Esophagus squamous epithelium (tissue), 5 donors: ENCODE data around the gene SPA17. TPM values are rescaled to one million over a fixed set of nuclear protein-coding genes. Genes with fewer than 3 reads are reported as not detected.

Experiments used
- DNase-seq: peaks from one replicate; lab custom pipeline; 2025; lab: John Stamatoyannopoulos, UW
- H3K27ac ChIP-seq, 4 donors: fragments of 200-600 bp; sonication (generic); one replicate each; pipeline ENCODE4 v1.5.1; 2016 to 2019; ENCODE audit warnings: mild to moderate bottlenecking in 1 of 4
- H3K27me3 ChIP-seq, 4 donors: fragments of 200-600 bp; sonication (generic); 1 replicate in 3 of 4; 2 replicates in 1 of 4; pipeline versions ENCODE4 v1.5.1 to v1.6.0; 2017 to 2021; ENCODE audit warnings: antibody characterized with exemption in 1 of 4
- H3K36me3 ChIP-seq, 3 donors: fragments of 200-600 bp; sonication (generic); one replicate each; pipeline ENCODE4 v1.5.1; 2016 to 2019
- H3K4me1 ChIP-seq, 3 donors: fragments of 200-600 bp; sonication (generic); one replicate each; pipeline ENCODE4 v1.5.1; 2017 to 2019
- H3K4me3 ChIP-seq, 4 donors: fragments of 200-600 bp; sonication (generic); 1 replicate in 3 of 4; 2 replicates in 1 of 4; pipeline ENCODE4 v1.5.1; 2016 to 2019; ENCODE audit warnings: mild to moderate bottlenecking in 2 of 4, moderate library complexity in 1 of 4
- H3K9me3 ChIP-seq, 3 donors: fragments of 200-600 bp; sonication (generic); one replicate each; pipeline ENCODE4 v1.5.1; 2016 to 2019
- CTCF ChIP-seq, 6 experiments: fragments of 450-650 bp in 4 of 6; fragments of 200-600 bp in 2 of 6; sonication (generic) in 2 of 6; IDR thresholded peaks; one replicate each; pipeline ENCODE4 v1.5.1; 2016 to 2019; ENCODE audit warnings: antibody characterized with exemption in 6 of 6, mild to moderate bottlenecking in 4 of 6, moderate library complexity in 4 of 6
- POLR2A ChIP-seq, 4 donors: fragments of 450-650 bp; IDR thresholded peaks; one replicate each; pipeline ENCODE4 v1.6.1; 2017; ENCODE audit warnings: antibody characterized with exemption in 4 of 4, mild to moderate bottlenecking in 4 of 4, moderate library complexity in 3 of 4
- WGBS, 2 donors: methylation state at CpG; one replicate each; pipeline ENCODE4 v1.1.5; 2018; 5-methylcytosine and 5-hydroxymethylcytosine counted together
- intact Hi-C: fragments of 100-400 bp; cut with DNase I; formaldehyde crosslinking; loops from one replicate; pipeline ENCODE4 v1.15.0; 2022
- total RNA-seq, 4 donors: library from RNA; depleted of rRNA; stranded (reverse); fragments of >200 nt; gene quantifications; one replicate each; pipeline ENCODE4 v1.1.0, GENCODE V29; 2016
- donor health status: DM: yes; HTN: yes; CAD: no.

Gene SPA17
- total RNA-seq, 4 donors from 2014 or later: 2.3 to 8.5 (median 6.0) TPM

GRCh38 chr11:124739479-124740276 lies 66.0 kb downstream of the SPA17 start, which contains the start of gene NRGN:
Gene NRGN, plus strand, starts transcription at chr11:124739942. Its CDS starts 143 bp downstream, at chr11:124740085.
- TF ChIP-seq CTCF (IDR thresholded peaks at IDR 0.05) (no peak), POLR2A (IDR thresholded peaks at IDR 0.05) (no peak)
- intact Hi-C loops: loop anchor here (5.0 kb wide), 1 partner anchor 67 kb away; the partner anchor contains the start of genes SIAE and SPA17
- H3K4me3 ChIP-seq: peak within 1 kb of the TSS; percentile 36 to 78 (median 54)
- H3K27ac ChIP-seq: peak within 1 kb of the TSS in 2 of 4 donors; percentile 54 to 62
- no peaks in the 10 kb centered on the region for H3K9me3 ChIP-seq
- WGBS, 2 donors: 3% methylated on average over 11 to 32 of the region's 59 CpGs
- peaks cover 13 to 20% (median 17%) of the 10 kb centered on the region in 3 donors for H3K4me1 ChIP-seq
- DNase-seq: peak; percentile 49
- no peaks in the 10 kb centered on the region for H3K36me3 ChIP-seq
- H3K27me3 ChIP-seq: peaks cover 0 to 64% (median 0%) of the 10 kb centered on the region in 4 donors

- 0 to 2% methylated on average over 7 to 21 of the region's 37 CpGs for WGBS, 2 donors
- Histone ChIP-seq H3K27me3 (peaks cover 0 to 71% (median 0%) of the 10 kb centered on the region in 4 donors), H3K36me3 (no peaks in the 10 kb centered on the region), H3K9me3 (no peaks in the 10 kb centered on the region), H3K4me1 (peaks cover 13 to 24% (median 19%) of the 10 kb centered on the region in 3 donors), H3K4me3 (peak overlapping the region; percentile 36 to 78 (median 54)), H3K27ac (peak overlapping the region in 1 of 4 donors; percentile 54)
- intact Hi-C loops: loop anchor here (5.0 kb wide), 1 partner anchor 68 kb away; the partner anchor contains the start of genes SIAE and SPA17
- no peak for DNase-seq
- TF ChIP-seq POLR2A (IDR thresholded peaks at IDR 0.05) (no peak), CTCF (IDR thresholded peaks at IDR 0.05) (peak in 4 of 6 experiments; percentile 32 to 66 (median 42))
Observed at GRCh38 chr11:124740277-124740882, 66.7 kb downstream of the SPA17 start.

- DNase-seq: no peak
- WGBS, 2 donors: 92 to 94% methylated on average over 2 of the region's 2 CpGs
- no peak for TF ChIP-seq POLR2A (IDR thresholded peaks at IDR 0.05)
- no peak for TF ChIP-seq CTCF (IDR thresholded peaks at IDR 0.05)
- Histone ChIP-seq H3K4me3 (no peak overlapping the region), H3K27me3 (peaks cover 0 to 93% (median 0%) of the 10 kb centered on the region in 4 donors), H3K36me3 (no peaks in the 10 kb centered on the region), H3K4me1 (peaks cover 30 to 45% (median 31%) of the 10 kb centered on the region in 3 donors), H3K27ac (no peak overlapping the region), H3K9me3 (no peaks in the 10 kb centered on the region)
- intact Hi-C loops: loop anchor here (5.0 kb wide), 1 partner anchor 70 kb away; the partner anchor contains the start of genes SIAE and SPA17
Observed at GRCh38 chr11:124742555-124742954, 68.9 kb downstream of the SPA17 start.

- TF ChIP-seq POLR2A (IDR thresholded peaks at IDR 0.05): no peak
- no peak for TF ChIP-seq CTCF (IDR thresholded peaks at IDR 0.05)
Observed at GRCh38 chr11:124743050-124743449, 69.3 kb downstream of the SPA17 start.

More at GRCh38 chr11:124743050-124743449, 69.3 kb downstream of the SPA17 start:
- H3K36me3 ChIP-seq: no peaks in the 10 kb centered on the region
- H3K9me3 ChIP-seq: no peaks in the 10 kb centered on the region
- H3K27ac ChIP-seq: no peak overlapping the region
- H3K4me3 ChIP-seq: no peak overlapping the region
- intact Hi-C loops: loop anchor here (5.0 kb wide), 1 partner anchor 71 kb away; the partner anchor contains the start of genes SIAE and SPA17
- peaks cover 30 to 50% (median 31%) of the 10 kb centered on the region in 3 donors for H3K4me1 ChIP-seq
- H3K27me3 ChIP-seq: peaks cover 0 to 96% (median 0%) of the 10 kb centered on the region in 4 donors
- no peak for DNase-seq
- WGBS, 2 donors: 82 to 86% methylated on average over 5 of the region's 6 CpGs
